ENCODE measurements around the gene C1QTNF6. TPM values are rescaled to one million over a fixed set of nuclear protein-coding genes. Genes with fewer than 3 reads are reported as not detected.

The C1QTNF6 gene
- total RNA-seq, 6 experiments from 2014 or later: 3.3 to 5.0 (median 4.0) TPM

- H3K4me3 Mint-ChIP-seq: no peak overlapping the region
- H3K36me3 Mint-ChIP-seq (ENCODE audit: low read depth): no peaks in the 10 kb centered on the region
- peaks cover 39% of the 10 kb centered on the region for H3K27me3 Mint-ChIP-seq (ENCODE audit: insufficient read depth)
- no peak for DNase-seq
- no peaks in the 10 kb centered on the region; the same call in 1 of the 2 replicates for H3K9me3 Mint-ChIP-seq
- H3K27ac Mint-ChIP-seq: no peak overlapping the region
- H3K4me1 Mint-ChIP-seq (ENCODE audit: low read depth): no peaks in the 10 kb centered on the region
- no peak for TF ChIP-seq CTCF (IDR thresholded peaks at IDR 0.05)
Observed at GRCh38 chr22:37219533-37219932, 31.5 kb upstream of the C1QTNF6 start.

GRCh38 chr22:37218771-37219411 is 30.8 kb upstream of the C1QTNF6 start:
- no peak overlapping the region for H3K27ac Mint-ChIP-seq
- H3K9me3 Mint-ChIP-seq: no peaks in the 10 kb centered on the region; the same call in 1 of the 2 replicates
- H3K27me3 Mint-ChIP-seq (ENCODE audit: insufficient read depth): peaks cover 39% of the 10 kb centered on the region
- H3K36me3 Mint-ChIP-seq (ENCODE audit: low read depth): no peaks in the 10 kb centered on the region
- TF ChIP-seq CTCF (IDR thresholded peaks at IDR 0.05): no peak
- H3K4me1 Mint-ChIP-seq (ENCODE audit: low read depth): no peaks in the 10 kb centered on the region
- H3K4me3 Mint-ChIP-seq: no peak overlapping the region
- DNase-seq: no peak

- Mint-ChIP-seq H3K4me1 (ENCODE audit: low read depth) (no peaks in the 10 kb centered on the region), H3K9me3 (no peaks in the 10 kb centered on the region; the same call in 1 of the 2 replicates), H3K36me3 (ENCODE audit: low read depth) (no peaks in the 10 kb centered on the region), H3K27ac (no peak overlapping the region), H3K27me3 (ENCODE audit: insufficient read depth) (peaks cover 39% of the 10 kb centered on the region), H3K4me3 (no peak overlapping the region)
- DNase-seq: no peak
- no peak for TF ChIP-seq CTCF (IDR thresholded peaks at IDR 0.05)
Observed at GRCh38 chr22:37218399-37218770, 30.3 kb upstream of the C1QTNF6 start.

GRCh38 chr22:37215890-37216289 is 27.8 kb upstream of the C1QTNF6 start:
- no peak for TF ChIP-seq CTCF (IDR thresholded peaks at IDR 0.05)
- Mint-ChIP-seq H3K4me3 (no peak overlapping the region), H3K36me3 (ENCODE audit: low read depth) (no peaks in the 10 kb centered on the region), H3K27me3 (ENCODE audit: insufficient read depth) (peaks cover 45% of the 10 kb centered on the region), H3K27ac (no peak overlapping the region), H3K9me3 (no peaks in the 10 kb centered on the region; the same call in 1 of the 2 replicates), H3K4me1 (ENCODE audit: low read depth) (peaks cover 6% of the 10 kb centered on the region; the same call in 1 of the 2 replicates)
- DNase-seq: no peak

- no peak for DNase-seq
- Mint-ChIP-seq H3K36me3 (ENCODE audit: low read depth) (no peaks in the 10 kb centered on the region), H3K9me3 (no peaks in the 10 kb centered on the region), H3K4me3 (no peak overlapping the region), H3K27me3 (ENCODE audit: insufficient read depth) (peaks cover 45% of the 10 kb centered on the region), H3K27ac (no peak overlapping the region), H3K4me1 (ENCODE audit: low read depth) (peaks cover 6% of the 10 kb centered on the region; the same call in 1 of the 2 replicates)
- no peak for TF ChIP-seq CTCF (IDR thresholded peaks at IDR 0.05)
Observed at GRCh38 chr22:37214731-37215030, 26.6 kb upstream of the C1QTNF6 start.
